ENCODE results near the gene SLC16A7.
"Not testable (repeated sequence)": the region's sequence is repeated elsewhere in the genome, so short reads cannot be mapped to it uniquely, and the experiment has no call there.

Gene SLC16A7

GRCh38 chr12:59595883-59596540 is at the start of gene SLC16A7:
Gene SLC16A7 (plus strand): TSS chr12:59596029. CDS start chr12:59704802, 108,773 bp downstream.
- peak; percentile 70 for DNase-seq

- DNase-seq = no peak
Measured at GRCh38 chr12:59548930-59549329, 46.9 kb upstream of the SLC16A7 start.

- no peak for DNase-seq
Measured at GRCh38 chr12:59559696-59560095, 36.1 kb upstream of the SLC16A7 start.

- DNase-seq = no peak
Measured at GRCh38 chr12:59570145-59570544, 25.7 kb upstream of the SLC16A7 start.

- no peak for DNase-seq
Measured at GRCh38 chr12:59574406-59574805, 21.4 kb upstream of the SLC16A7 start.

- DNase-seq = no peak
Measured at GRCh38 chr12:59575826-59576225, 20.0 kb upstream of the SLC16A7 start.

GRCh38 chr12:59578254-59578653 is 17.6 kb upstream of the SLC16A7 start:
- no peak for DNase-seq

- DNase-seq = no peak
Measured at GRCh38 chr12:59579631-59580030, 16.2 kb upstream of the SLC16A7 start.

- DNase-seq = no peak
Measured at GRCh38 chr12:59580050-59580449, 15.8 kb upstream of the SLC16A7 start.

- no peak for DNase-seq
Measured at GRCh38 chr12:59583003-59583712, 12.7 kb upstream of the SLC16A7 start.

GRCh38 chr12:59587710-59588109 is 8.1 kb upstream of the SLC16A7 start:
- no peak for DNase-seq

GRCh38 chr12:59593761-59594160 is 2.1 kb upstream of the SLC16A7 start:
- no peak for DNase-seq

GRCh38 chr12:59594943-59595500 is 807 bp upstream of the SLC16A7 start:
- no peak for DNase-seq

- no peak for DNase-seq
Measured at GRCh38 chr12:59595565-59595882, 305 bp upstream of the SLC16A7 start.

- DNase-seq = no peak
Measured at GRCh38 chr12:59597385-59597781, 1.6 kb downstream of the SLC16A7 start.

GRCh38 chr12:59600171-59600570 is 4.3 kb downstream of the SLC16A7 start:
- no peak for DNase-seq

- no peak for DNase-seq
Measured at GRCh38 chr12:59603754-59604153, 7.9 kb downstream of the SLC16A7 start.

- DNase-seq = not testable (repeated sequence)
Measured at GRCh38 chr12:59612823-59613434, 17.1 kb downstream of the SLC16A7 start.

GRCh38 chr12:59615392-59616165 is 19.8 kb downstream of the SLC16A7 start:
- DNase-seq = no peak

- DNase-seq = no peak
Measured at GRCh38 chr12:59619461-59620240, 23.8 kb downstream of the SLC16A7 start.

- DNase-seq = no peak
Measured at GRCh38 chr12:59620326-59620725, 24.5 kb downstream of the SLC16A7 start.

- no peak for DNase-seq
Measured at GRCh38 chr12:59624732-59625460, 29.1 kb downstream of the SLC16A7 start.
